CD1c-positive myeloid dendritic cell (primary cell): Measurements from ENCODE around the gene SCYL1.
"Not testable (repeated sequence)": the region's sequence is repeated elsewhere in the genome, so short reads cannot be mapped to it uniquely, and the experiment has no call there.

Experiments used
- DNase-seq: peaks from one replicate; pipeline ENCODE4 v3.0.0-alpha.2; 2016; ENCODE audit errors: extremely low spot score

SCYL1 gene

GRCh38 chr11:65553301-65554001 lies 28.6 kb downstream of the SCYL1 start:
- peak; percentile 52 for DNase-seq

DNA sequence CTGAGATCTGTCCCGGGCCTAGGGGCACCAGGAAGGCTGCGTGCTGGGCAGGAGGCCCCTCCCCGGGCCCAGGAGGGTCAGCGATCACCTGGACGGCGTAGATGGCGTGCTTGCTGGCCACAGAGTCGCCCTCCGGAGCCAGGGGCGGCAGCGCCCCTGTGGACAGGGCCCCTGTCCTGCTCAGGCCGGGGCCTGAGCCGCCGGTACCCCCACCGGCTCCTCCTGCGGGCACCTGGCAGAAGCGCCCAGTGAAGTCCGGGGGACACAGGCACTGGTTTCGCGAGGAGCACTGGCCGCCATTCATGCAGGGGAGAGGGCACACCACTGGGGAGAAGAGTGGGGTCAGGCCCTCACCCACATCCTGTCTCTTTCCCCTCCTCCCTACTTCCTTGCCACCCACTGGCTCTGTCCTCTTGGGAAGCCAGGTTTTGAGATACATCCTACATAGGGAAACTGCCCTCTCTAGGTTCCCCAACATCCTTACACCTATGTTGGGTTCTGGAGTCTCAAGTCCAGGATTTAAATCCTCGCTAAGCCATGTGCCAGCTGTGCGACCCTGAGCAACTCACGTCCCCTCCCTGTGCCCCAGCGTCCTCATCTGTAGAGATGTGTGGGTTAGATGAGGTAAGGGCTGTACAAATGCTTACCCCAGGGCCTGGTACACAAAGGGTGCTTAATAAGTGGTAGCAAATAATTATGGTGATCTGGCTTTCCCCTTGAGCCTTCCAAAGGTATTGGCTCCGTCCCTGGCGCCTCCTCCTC lies 29.4 kb downstream of the SCYL1 start:
- DNase-seq = no peak

DNA sequence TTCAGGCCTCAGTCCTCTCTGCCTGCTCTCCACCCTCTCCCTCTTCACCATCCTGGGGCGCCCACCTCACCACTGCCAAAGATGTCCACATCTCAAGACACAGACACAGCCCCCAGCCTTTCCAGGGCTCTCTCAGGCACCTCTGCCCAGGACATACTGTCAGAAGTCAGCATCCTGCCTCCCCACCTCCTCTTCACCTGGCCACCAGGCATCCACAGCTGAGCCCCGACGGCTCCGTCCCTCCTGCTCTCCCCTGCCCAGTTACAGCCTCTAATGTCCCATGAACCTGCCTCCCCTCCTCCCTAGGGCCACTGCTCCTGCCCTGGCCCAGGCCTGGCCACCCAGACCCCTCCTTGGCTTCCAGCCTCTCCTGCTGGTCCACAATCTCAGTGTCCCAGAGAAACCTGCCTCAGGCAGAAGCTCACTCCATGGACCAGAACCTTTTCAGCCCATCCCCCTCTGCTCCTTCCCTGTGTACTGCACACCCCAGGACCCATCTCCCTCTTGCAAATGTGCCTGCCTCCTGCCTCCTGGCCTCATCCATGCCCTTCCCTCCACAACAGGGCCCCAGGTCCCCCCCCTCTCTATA lies 30.1 kb downstream of the SCYL1 start:
- DNase-seq = no peak

DNA sequence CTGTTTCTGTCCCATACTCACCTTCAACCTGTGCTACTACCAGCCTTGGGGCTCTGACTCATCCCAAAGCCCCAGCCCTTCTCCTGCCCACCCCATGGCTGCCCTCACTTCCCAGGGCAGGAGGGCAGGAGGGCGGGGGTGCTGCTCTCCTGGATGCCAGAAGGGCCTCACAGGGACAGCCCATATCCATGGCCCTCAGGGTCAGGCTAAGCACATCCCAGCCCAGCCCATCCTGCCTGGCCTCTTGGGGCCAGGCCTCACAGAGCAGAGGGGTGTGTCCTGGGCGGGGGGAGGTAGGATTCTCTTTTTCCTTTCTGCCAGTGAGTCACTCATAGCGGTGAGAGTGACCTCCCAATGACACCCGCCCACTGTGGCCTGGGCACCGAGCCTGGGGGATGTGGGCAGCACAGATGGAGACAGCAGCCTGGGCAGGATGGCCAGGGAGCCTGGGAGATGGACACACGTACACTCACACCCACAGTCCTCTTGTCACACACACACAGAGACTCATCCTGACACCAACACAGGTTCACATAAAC lies 30.9 kb downstream of the SCYL1 start:
- DNase-seq = peak; percentile 42

GRCh38 chr11:65556470-65557279 lies 31.8 kb downstream of the SCYL1 start:
- DNase-seq = no peak

DNA sequence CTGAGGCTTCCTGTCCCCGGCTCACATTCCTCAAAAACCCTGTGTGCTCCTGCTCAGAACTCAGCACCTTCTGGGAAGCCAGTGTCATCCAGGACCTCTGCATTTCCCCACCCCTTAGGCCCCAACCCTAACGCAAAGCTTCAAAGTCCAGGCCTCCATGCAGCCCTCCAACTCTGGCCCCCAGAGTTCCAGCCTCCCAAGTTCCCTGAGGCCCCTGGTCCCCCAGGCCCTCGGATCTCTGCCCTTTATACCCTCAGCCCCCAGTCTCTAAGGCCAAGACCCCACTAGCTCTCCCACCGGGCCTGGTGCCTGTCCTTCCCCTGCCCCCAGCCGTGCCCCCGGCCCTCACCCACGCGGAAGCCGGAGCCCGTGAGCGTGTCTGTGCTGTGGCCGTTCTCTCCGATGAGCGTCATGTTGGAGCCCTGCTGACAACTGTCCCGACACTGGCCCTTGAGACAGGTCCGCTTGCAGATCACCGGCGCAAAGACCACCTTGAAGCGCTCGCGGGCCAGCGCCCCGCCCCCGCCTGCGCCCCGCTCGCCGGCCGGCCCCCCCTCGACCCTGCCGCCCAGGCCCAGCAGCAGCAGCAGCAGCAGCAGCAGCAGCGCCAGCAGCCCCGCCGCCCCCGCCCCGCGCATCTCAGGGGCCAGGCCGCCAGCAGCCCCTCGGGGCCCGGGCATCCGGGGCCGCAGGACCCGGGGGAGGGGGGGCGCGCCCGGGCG lies 32.6 kb downstream of the SCYL1 start:
- DNase-seq = no peak

GRCh38 chr11:65558002-65558929 lies 33.4 kb downstream of the SCYL1 start, which contains the start of gene LTBP3:
Gene LTBP3 (minus strand): TSS chr11:65558359. CDS start chr11:65557959, 400 bp downstream.
- peak; percentile 62 for DNase-seq

- DNase-seq = no peak
These were observed 34.1 kb downstream of the SCYL1 start for GRCh38 chr11:65558930-65559509.

GRCh38 chr11:65559535-65559934 lies 34.7 kb downstream of the SCYL1 start:
- no peak for DNase-seq

DNA sequence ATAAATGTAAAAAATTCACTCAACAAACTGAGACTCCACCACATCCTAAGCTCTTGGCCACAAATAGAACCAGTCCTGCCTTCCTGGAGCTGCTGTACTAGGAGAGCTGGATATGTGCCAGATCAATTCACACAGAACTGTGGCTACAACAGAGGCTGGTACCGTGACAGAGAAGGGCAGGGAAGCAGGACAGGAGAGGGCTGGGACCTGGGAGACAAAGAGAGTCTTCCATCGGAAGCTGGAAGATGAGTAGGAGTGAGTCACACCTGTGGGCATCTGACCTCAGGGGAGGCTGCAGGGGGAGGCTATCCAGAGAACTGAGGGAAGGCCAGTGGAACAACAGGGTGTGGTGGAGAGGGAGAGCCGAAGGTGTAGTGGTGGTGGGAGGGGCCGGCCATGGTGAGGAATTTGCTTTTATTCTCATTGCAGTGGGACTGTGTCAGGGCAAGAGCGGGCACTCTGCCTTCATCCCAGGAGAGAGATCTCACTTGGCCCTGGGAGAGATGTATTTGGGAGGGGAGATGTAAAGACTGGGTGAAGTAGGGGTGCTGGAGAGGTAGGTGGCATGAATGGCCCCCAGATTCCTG lies 35.2 kb downstream of the SCYL1 start:
- no peak for DNase-seq

GRCh38 chr11:65560555-65561418 lies 35.9 kb downstream of the SCYL1 start:
- no peak for DNase-seq

DNA sequence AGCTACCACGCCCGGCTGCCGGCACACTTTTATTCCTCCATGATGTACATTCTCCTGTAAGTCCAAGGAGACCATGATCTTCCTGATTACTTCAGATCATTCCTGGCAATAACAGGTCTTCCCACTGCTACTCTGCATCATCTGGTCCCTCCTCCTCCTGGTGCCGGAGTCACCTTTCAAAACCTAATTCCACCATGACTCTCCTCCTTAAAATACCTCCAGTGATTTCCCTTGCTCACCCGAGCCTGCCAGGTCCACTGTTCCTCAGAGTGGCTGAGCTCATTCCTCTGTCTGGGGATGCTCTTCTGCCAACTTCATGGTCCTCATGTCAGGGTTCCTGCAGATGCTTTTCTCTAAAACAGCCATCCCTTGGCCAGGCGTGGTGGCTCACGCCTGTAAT lies 37.1 kb downstream of the SCYL1 start:
- no peak for DNase-seq

- no peak for DNase-seq
These were observed 37.9 kb downstream of the SCYL1 start for GRCh38 chr11:65562788-65563187.

GRCh38 chr11:65563601-65564000 lies 38.7 kb downstream of the SCYL1 start:
- no peak for DNase-seq

DNA sequence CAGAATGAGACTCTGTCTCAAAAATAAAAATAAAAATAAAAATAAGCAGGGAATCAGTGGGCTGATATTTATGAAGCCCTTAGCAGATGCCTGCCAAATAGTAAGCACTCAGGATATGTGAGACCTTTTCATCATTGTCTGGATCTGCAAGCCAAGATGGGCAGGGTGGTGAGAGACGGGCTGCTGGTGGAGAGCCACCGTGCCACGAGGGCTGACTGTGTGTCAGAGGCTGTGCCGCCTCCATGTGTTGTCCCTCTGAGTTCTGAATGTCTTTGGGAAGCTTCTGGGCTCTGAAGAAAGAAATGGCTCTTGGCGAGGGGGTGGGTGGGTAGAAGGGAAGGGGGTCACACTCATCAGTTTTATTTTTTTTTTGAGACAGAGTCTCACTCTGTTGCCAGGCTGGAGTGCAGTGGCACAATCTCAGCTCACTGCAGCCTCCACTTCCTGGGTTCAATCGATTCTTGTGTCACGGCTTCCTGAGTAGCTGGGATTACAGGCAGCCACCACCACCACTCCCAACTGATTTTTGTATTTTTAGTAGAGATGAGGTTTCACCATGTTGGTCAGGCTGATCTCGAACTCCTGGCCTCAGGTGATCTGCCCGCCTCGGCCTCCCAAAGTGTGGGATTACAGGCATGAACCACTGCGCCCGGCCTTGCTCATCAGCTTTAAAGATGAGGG lies 40.1 kb downstream of the SCYL1 start:
- DNase-seq = not testable (repeated sequence)

- no peak for DNase-seq
These were observed 41.0 kb downstream of the SCYL1 start for GRCh38 chr11:65565624-65566453.
